Suprapubic skin (tissue), 4 donors: ENCODE measurements around the gene DCTN3. TPM values are rescaled to one million over a fixed set of nuclear protein-coding genes. Genes with fewer than 3 reads are reported as not detected.

Experiments
- DNase-seq, 2 donors: peaks; one replicate each; pipeline ENCODE4 v3.0.0-alpha.2; 2019; ENCODE audit warnings: low spot score in 2 of 2
- H3K27ac ChIP-seq: fragments of 200-600 bp; sonication (generic); one replicate; pipeline ENCODE4 v1.5.1; 2019
- H3K27me3 ChIP-seq: fragments of 200-600 bp; sonication (generic); one replicate; pipeline ENCODE4 v1.5.1; 2019
- H3K36me3 ChIP-seq: fragments of 200-600 bp; sonication (generic); one replicate; pipeline ENCODE4 v1.5.1; 2019
- H3K4me1 ChIP-seq: fragments of 200-600 bp; sonication (generic); one replicate; pipeline ENCODE4 v1.5.1; 2019
- H3K4me3 ChIP-seq: fragments of 200-600 bp; sonication (generic); one replicate; pipeline ENCODE4 v1.5.1; 2019; ENCODE audit warnings: mild to moderate bottlenecking
- H3K9me3 ChIP-seq: fragments of 200-600 bp; sonication (generic); one replicate; pipeline ENCODE4 v1.5.1; 2019
- EP300 ChIP-seq: sonication (generic); formaldehyde crosslinking; IDR thresholded peaks from one replicate; pipeline ENCODE4 v1.6.1; 2017; ENCODE audit warnings: antibody characterized with exemption
- POLR2A ChIP-seq, 2 donors: fragments of 450-650 bp; IDR thresholded peaks; one replicate each; pipeline ENCODE4 v1.6.1; 2017; ENCODE audit warnings: antibody characterized with exemption in 2 of 2, mild to moderate bottlenecking in 2 of 2, moderate library complexity in 2 of 2
- POLR2AphosphoS5 ChIP-seq, 3 donors: sonication (generic); formaldehyde crosslinking; IDR thresholded peaks; one replicate each; pipeline ENCODE4 v1.6.1; 2017; ENCODE audit warnings: antibody characterized with exemption in 3 of 3
- WGBS: methylation state at CpG from one replicate; pipeline ENCODE4 v1.1.5; 2018; 5-methylcytosine and 5-hydroxymethylcytosine counted together
- total RNA-seq, 4 donors: library from RNA; depleted of rRNA; stranded (reverse); fragments of >200 nt; gene quantifications; one replicate each; pipeline ENCODE4 v1.1.0, GENCODE V29; 2016
- TF ChIP-seq, protein P1 (sequence below), 2 donors: fragments of 200-600 bp in 1 of 2; fragments of 450-650 bp in 1 of 2; sonication (generic) in 1 of 2; IDR thresholded peaks; one replicate each; pipeline ENCODE4 v1.5.1; 2016 to 2019; ENCODE audit warnings: antibody characterized with exemption in 2 of 2, mild to moderate bottlenecking in 1 of 2, moderate library complexity in 1 of 2

The DCTN3 gene
- total RNA-seq, 4 donors from 2014 or later = 61.2 to 136 (median 121) TPM

DNA sequence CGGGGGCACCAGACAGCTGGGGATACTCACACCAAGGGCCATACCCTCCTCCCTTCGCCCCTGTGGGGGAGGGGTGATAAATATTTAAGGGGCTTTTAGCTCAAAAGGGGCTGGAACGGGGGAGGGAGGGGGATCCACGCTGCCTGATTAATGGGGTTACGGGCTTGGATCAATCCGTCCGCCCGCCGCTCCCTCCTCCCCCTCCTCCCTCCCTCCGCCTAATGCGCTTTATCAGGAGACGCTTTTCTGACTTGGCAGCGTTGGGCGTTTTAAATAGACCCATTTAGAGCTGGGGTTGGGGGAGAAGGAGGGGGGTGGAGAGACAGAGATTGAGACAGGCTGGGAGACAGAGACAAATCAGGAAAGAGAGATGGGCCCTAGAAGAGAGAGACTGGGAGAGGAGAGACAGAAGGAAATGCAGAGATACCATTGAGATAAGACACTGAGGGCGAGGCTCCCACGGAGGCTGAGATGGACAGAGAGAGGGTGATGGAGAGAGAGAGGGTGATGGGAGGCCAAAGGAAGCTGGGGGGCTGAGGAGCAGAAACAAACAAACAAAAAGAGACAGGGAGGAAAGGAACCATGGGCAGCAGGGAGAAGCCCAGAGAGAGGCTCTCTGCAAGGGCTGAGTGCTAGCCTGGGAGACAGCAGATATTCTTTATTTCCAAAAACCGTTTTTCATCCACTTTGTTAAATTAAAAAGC is 41.0 kb downstream of the DCTN3 start:
- H3K4me3 ChIP-seq = no peak overlapping the region
- no peaks in the 10 kb centered on the region for H3K9me3 ChIP-seq
- no peak for DNase-seq
- WGBS = 33% methylated on average over 16 of the region's 17 CpGs
- H3K27ac ChIP-seq = no peak overlapping the region
- peaks cover 19% of the 10 kb centered on the region for H3K4me1 ChIP-seq
- TF ChIP-seq POLR2AphosphoS5 (IDR thresholded peaks at IDR 0.05) = no peak
- TF ChIP-seq, protein P1, sequence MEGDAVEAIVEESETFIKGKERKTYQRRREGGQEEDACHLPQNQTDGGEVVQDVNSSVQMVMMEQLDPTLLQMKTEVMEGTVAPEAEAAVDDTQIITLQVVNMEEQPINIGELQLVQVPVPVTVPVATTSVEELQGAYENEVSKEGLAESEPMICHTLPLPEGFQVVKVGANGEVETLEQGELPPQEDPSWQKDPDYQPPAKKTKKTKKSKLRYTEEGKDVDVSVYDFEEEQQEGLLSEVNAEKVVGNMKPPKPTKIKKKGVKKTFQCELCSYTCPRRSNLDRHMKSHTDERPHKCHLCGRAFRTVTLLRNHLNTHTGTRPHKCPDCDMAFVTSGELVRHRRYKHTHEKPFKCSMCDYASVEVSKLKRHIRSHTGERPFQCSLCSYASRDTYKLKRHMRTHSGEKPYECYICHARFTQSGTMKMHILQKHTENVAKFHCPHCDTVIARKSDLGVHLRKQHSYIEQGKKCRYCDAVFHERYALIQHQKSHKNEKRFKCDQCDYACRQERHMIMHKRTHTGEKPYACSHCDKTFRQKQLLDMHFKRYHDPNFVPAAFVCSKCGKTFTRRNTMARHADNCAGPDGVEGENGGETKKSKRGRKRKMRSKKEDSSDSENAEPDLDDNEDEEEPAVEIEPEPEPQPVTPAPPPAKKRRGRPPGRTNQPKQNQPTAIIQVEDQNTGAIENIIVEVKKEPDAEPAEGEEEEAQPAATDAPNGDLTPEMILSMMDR (IDR thresholded peaks at IDR 0.05) = no peak
- no peak for TF ChIP-seq EP300
- TF ChIP-seq POLR2A (IDR thresholded peaks at IDR 0.05) = no peak
- peaks cover 55% of the 10 kb centered on the region for H3K27me3 ChIP-seq
- no peaks in the 10 kb centered on the region for H3K36me3 ChIP-seq

DNA sequence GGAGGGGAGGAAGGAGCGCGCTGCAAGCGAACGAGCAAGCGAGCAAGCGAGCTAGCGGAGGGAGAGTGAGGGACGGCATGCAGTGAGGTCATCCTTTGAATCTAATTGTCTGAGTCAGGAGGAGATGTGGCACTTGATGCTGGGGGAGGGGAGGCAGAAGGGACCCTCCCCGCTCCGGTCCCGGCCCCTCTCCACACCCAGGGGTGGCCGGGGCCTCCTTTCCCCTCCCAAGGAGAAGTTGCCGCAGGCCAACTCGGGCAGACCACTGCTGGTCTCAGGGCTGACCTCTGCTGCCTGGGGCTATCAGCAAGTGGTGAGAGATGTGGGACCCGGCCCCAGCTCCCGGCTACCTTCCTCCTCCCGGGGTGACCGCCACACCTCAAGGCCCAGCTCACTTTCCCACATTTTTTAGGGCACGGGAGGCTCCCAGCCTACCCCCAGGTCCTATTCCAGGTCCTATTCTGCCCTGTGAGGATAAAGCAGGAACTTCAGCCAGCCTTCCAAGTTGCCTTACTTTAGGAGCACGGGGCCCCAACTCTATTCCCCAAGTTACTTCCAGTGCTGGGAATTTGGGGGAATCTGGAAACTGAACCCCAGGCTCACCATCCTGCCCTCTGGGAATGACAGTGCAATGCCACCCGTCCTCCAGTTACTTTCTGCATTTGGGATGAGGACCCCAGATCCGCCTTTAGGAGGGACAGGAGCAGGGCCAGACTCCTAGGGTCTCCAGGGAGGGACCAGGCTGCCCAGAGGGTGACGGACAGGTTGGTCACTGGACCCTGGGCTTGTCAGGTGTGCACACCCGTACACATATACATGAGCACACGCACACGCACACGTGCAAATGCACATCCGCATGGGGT is 41.8 kb downstream of the DCTN3 start:
- H3K4me1 ChIP-seq = peaks cover 19% of the 10 kb centered on the region
- no peak for DNase-seq
- H3K9me3 ChIP-seq = no peaks in the 10 kb centered on the region
- peaks cover 51% of the 10 kb centered on the region for H3K27me3 ChIP-seq
- no peaks in the 10 kb centered on the region for H3K36me3 ChIP-seq
- WGBS = 17% methylated on average over 14 of the region's 28 CpGs
- no peak for TF ChIP-seq POLR2AphosphoS5 (IDR thresholded peaks at IDR 0.05)
- no peak for TF ChIP-seq POLR2A (IDR thresholded peaks at IDR 0.05)
- no peak for TF ChIP-seq EP300
- TF ChIP-seq, protein P1 (IDR thresholded peaks at IDR 0.05) = no peak
- no peak overlapping the region for H3K27ac ChIP-seq
- H3K4me3 ChIP-seq = peak overlapping the region; percentile 40

DNA sequence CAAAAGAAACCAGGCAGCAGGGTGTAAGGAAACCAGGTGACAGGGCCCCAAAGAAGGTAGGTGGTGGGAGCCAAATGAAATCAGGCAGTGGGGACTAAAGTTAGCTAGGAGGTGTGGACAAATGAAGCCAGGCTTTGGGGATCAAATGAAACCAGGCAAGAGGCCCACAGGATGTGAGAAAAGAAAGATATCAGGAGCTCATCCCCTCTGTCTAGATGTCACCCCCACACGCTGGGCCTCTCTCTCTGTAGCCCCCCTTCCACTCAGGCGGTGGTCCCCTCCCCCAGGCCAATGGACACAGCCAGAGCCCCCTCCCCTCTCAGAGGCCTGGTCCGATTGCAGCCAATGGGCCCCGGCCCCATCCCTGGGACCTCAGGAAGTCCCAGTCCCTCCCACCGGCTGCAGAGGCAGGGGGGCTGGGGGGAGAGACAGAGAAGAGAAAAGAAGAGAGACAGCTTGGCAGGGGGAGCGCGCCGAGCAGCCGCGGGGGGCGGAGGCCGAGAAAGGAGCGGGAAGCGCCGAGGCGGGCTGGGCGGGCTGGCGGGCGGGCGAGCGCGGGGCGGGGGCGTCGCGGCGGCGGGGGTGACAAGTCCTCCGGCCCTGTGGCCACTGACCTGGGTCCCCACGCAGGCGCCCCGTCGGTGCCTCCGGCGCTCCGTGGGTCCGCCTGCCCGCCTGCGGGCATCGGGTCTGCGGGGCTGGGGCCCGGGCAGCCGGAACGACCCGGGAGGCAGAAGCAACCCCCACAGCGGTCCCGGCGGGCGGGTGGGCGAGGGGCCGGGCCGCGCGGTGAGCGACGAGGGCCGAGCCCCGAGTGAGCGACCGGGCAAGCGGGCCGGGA is 42.7 kb downstream of the DCTN3 start:
- Histone ChIP-seq H3K4me3 (peak overlapping the region; percentile 40), H3K4me1 (peaks cover 19% of the 10 kb centered on the region), H3K9me3 (no peaks in the 10 kb centered on the region), H3K36me3 (no peaks in the 10 kb centered on the region), H3K27ac (no peak overlapping the region), H3K27me3 (peaks cover 51% of the 10 kb centered on the region)
- no peak for DNase-seq
- TF ChIP-seq, protein P1 (IDR thresholded peaks at IDR 0.05) = no peak
- TF ChIP-seq EP300 = no peak
- no peak for TF ChIP-seq POLR2AphosphoS5 (IDR thresholded peaks at IDR 0.05)
- TF ChIP-seq POLR2A (IDR thresholded peaks at IDR 0.05) = no peak
- WGBS = 16% methylated on average over 7 of the region's 62 CpGs

DNA sequence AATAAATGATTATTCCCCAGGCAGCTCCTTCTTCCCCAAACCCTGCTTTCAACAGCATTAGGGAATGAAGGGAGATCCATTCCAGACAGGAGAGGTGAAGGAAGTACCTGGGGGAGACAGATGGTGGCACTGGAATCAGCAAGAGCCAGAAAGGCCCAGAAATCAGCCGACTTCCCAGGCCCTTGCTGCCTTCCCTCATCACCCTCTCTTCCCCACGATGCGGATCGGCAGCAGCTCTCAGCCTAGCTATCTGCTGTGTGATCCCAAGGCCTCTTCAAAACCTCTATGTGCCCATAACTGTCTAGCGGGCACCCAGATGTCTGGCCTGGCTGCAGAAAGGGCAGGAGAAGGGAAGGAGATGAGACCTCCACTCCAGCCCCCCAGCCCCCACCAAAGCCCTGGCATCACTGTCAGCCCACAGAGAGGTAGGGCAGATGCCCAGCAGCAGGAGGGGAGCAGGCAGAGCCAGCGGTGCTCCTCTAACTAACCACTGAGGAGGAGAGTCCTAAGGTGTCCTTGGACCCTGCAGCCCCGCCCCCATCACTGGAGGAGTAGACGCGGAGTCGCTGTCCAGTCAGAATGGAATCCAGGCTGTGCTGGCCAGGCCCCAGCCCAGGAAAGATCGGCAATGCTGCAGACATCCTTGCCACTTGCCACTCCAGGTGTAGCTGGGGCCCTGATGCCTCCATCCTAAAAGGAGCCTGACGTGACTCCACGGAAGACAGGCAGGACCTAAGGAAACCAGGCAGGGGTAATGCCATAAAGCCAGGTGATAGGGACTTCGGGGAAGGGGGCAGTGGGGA is 43.5 kb downstream of the DCTN3 start:
- no peak overlapping the region for H3K4me3 ChIP-seq
- H3K4me1 ChIP-seq = peaks cover 19% of the 10 kb centered on the region
- WGBS = 88% methylated on average over 14 of the region's 14 CpGs
- no peaks in the 10 kb centered on the region for H3K36me3 ChIP-seq
- H3K27me3 ChIP-seq = peaks cover 51% of the 10 kb centered on the region
- no peak overlapping the region for H3K27ac ChIP-seq
- DNase-seq = no peak
- no peak for TF ChIP-seq POLR2AphosphoS5 (IDR thresholded peaks at IDR 0.05)
- TF ChIP-seq, protein P1 (IDR thresholded peaks at IDR 0.05) = no peak
- TF ChIP-seq POLR2A (IDR thresholded peaks at IDR 0.05) = no peak
- no peak for TF ChIP-seq EP300
- no peaks in the 10 kb centered on the region for H3K9me3 ChIP-seq
